Measurements from ENCODE around the gene CRYBG2.
"Not testable (repeated sequence)": the region's sequence is repeated elsewhere in the genome, so short reads cannot be mapped to it uniquely, and the experiment has no call there.

CRYBG2 gene

GRCh38 chr1:26318338-26319064 lies 35.4 kb downstream of the CRYBG2 start:
- DNase-seq (ENCODE audit: low read depth): no peak

DNA sequence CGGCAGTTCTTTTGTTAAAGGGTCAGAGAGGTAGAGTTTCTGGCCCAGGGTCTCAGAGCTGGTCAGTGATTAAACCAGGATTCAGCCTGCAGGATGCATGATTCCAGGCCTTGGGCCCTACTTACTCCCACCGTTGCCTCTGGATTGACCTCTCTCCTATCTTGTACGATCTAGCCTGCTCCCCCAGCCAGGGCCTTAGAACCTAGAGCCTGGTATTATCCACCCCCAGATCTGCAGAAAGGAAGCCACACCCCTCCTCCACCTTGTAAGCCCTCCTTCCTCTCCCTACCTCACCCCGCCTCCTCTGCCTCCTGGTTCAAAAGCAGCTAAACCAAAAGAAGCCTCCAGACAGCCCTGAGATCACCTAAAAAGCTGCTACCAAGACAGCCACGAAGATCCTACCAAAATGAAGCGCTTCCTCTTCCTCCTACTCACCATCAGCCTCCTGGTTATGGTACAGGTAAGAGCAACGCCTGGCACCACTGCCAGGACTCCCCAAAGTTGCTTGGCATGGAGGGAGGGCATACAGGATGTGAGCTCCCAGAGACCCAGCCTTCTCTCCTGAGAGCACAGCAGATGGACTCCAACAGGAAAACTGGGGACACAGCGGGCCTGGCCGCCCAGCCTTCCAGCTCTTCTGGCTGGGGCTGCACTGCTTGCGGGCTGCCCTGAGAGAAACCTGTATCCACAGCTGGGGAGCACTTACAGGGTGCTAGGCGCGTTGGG lies 36.2 kb downstream of the CRYBG2 start, which contains the start of gene CD52:
TSS of gene CD52 (plus strand) at position 347 of the 726 bp plus-strand sequence. CDS start at position 407, 60 bp downstream.
- DNase-seq (ENCODE audit: low read depth): peak; percentile 95

- DNase-seq (ENCODE audit: low read depth): no peak
Measured at GRCh38 chr1:26317146-26317545, 36.8 kb downstream of the CRYBG2 start.

GRCh38 chr1:26315874-26316850 lies 37.8 kb downstream of the CRYBG2 start:
- no peak for DNase-seq (ENCODE audit: low read depth)

DNA sequence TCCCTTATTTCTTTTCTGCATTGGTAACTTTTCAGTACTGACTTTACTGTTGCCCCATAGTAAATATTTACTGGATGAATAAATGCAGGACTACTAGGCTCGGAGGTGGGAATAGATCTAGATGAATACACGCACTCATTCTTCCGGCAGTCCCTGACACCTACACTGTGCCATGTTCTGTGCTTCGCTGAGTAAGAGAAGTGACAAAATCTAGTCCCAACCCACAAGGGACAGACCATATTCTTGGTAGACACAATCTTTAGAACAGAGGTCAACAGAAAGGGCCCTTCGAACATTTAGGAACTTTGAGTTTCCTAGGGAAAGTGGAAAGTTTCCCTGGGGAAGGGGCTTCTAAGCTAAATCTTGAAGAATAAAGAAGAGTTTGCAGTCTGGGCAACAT lies 39.4 kb downstream of the CRYBG2 start:
- DNase-seq (ENCODE audit: low read depth): no peak

DNA sequence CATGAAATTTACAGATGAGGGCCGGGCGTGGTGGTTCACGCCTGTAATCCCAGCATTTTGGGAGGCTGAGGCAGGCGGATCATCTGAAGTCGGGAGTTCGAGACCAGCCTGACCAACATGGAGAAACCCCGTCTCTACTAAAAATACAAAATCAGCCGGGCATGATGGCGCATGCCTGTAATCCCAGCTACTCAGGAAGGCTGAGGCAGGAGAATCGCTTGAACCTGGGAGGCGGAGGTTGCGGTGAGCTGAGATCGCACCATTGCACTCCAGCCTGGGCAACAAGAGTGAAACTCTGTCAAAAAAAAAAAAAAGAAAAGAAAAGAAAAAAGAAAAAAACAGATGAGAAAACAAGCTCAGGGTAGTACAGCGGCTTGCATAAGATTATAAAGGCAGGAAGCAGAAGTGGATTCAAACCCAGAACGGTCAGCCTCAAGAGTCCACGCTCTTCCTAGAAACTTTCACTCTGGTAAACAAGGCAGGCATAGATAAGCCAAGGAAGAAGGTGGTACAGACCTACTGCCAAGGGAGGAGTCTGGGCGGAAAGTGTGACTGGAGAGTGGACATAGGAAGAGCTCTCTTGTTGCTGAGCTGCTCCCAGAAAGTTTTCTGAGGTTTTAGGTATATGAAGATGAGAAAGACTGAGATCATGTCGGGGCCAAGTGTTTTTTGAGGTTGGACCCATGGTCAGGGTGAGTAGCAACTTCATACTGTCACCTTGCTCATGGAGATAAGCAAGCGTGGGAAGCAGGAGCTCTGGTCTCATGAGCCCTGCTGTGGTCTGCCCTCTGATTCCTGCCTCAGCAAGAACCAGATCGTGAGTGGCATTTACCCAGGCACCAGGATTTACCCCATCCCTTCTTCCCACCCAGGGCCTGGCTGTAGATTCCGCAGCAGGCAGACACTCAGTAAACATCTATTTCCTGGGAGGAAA lies 45.7 kb downstream of the CRYBG2 start:
- not testable (repeated sequence) for DNase-seq (ENCODE audit: low read depth)

GRCh38 chr1:26307363-26307781 lies 46.6 kb downstream of the CRYBG2 start:
- no peak for DNase-seq (ENCODE audit: low read depth)

- peak; percentile 91 for DNase-seq (ENCODE audit: low read depth)
Measured at GRCh38 chr1:26306290-26307229, 47.4 kb downstream of the CRYBG2 start, which contains the start of gene UBXN11. TSS of gene UBXN11 (minus strand) at chr1:26306636. CDS start at chr1:26302883, 3,753 bp downstream.

DNA sequence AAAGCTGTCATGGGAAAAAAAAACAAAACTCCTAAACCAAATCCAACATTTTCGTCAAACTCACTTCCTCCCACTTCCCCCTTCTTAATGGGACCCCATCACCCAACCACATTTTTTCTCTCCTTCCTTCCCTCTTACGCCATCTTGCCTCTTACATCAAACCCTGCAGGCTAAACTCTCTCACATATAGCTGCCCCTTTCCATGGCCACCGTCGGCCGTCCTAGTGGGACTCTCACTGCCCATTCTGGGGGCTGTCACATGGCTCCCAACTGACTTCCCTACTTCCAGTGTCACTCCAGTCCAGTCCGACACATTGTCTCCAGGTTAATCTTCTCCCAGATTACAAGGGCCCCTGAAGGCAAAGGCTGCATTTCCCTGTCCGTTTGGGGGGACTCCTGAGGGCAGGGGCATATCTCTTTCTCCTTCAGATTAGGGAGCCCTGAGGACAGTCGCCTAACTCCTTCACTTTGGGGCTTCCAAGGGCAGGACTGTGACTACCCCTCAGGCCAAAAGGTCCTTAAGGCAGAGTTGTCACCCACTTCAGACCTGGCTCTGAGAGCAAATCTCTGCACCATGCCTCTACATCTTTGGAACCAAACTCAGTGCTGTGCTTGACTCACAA lies 48.2 kb downstream of the CRYBG2 start:
- DNase-seq (ENCODE audit: low read depth): no peak

DNA sequence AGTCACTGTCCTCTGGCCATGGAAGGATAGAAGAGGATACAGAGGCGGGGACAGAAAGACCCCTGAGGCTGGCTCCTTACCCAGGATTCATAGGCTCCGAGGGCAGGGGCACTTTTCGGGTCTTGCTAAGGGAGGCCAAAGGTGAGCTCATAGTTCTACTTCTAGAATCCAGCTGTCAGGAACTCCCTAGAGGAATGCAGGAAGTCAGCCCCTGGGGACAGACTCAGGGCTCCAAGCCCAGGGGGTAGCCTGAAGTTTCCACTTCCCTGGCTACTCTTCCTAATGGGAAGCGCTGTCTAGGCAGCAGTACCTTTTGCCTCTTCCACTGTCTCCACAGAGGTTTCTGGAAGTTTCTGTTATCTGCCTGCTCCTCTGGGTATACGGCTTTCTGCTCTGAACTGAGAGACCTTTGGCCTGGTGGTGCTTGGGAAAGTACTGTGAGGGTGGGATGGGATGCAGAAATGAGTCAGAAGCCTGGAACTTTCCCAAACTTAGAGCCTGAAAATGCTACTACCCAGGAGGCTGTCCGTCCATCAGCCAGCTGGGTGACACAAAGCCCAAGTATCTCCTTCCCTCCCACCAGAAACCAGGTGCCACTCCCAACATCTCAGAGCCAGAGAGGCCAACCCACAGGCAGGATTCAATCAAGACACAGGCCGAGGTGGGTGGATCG lies 51.1 kb downstream of the CRYBG2 start:
- no peak for DNase-seq (ENCODE audit: low read depth)

GRCh38 chr1:26300578-26301275 lies 53.2 kb downstream of the CRYBG2 start:
- DNase-seq (ENCODE audit: low read depth): no peak

- DNase-seq (ENCODE audit: low read depth): no peak
Measured at GRCh38 chr1:26297791-26298124, 56.2 kb downstream of the CRYBG2 start.

GRCh38 chr1:26297057-26297790 lies 56.7 kb downstream of the CRYBG2 start:
- no peak for DNase-seq (ENCODE audit: low read depth)

DNA sequence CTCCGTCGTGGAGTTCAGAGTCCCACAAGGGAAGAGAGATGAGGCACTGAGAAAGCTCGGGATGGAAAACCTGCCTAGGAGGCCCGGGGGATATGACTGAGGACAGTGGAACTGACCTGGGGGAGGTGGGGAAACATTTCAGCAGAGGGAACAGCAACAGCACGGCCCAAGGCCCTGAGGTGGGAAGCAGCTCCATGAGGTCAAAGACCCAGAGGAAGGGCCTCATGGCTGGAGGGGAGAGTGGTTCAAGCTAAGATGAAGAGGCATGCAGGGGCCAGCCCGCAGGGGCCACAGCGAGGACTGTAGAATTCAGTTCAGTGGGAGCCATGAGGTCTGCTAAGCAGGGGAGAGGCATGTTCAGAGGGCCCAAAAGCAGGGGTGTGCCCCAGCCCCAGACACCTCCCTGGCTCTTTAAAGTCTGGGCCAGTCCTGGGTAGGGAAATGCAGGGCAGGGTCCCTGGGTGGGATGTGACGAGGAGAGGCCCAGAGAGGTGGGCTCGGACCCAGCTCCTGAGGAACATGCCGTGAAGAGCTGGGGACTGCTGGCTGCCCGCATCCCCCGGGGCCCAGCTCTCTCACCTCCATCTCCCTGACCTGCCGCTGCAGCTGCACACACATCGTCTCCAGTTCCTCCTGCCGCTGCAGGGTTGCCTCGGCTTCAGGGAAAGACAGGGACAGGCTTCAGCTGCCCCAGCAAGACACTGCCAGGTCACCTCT lies 57.4 kb downstream of the CRYBG2 start:
- DNase-seq (ENCODE audit: low read depth): no peak

- DNase-seq (ENCODE audit: low read depth): no peak
Measured at GRCh38 chr1:26295194-26296138, 58.5 kb downstream of the CRYBG2 start.
